ENCODE data around the gene AAMDC.
"Not testable (repeated sequence)": the region's sequence is repeated elsewhere in the genome, so short reads cannot be mapped to it uniquely, and the experiment has no call there.

Gene AAMDC

GRCh38 chr11:77851503-77851902, 30.6 kb downstream of the AAMDC start:
- no peak overlapping the region for H3K4me3 ChIP-seq (ENCODE audit: low read length)
- no peak for TF ChIP-seq ZNF274 (IDR thresholded peaks at IDR 0.05; ENCODE audit: low read depth, low read length)

- no peak overlapping the region for H3K4me3 ChIP-seq (ENCODE audit: low read length)
- no peak for TF ChIP-seq ZNF274 (IDR thresholded peaks at IDR 0.05; ENCODE audit: low read depth, low read length)
Measured at GRCh38 chr11:77854838-77855237, 33.9 kb downstream of the AAMDC start.

GRCh38 chr11:77857906-77858457, 37.0 kb downstream of the AAMDC start:
- H3K4me3 ChIP-seq (ENCODE audit: low read length): not testable (repeated sequence)

GRCh38 chr11:77861444-77861843, 40.5 kb downstream of the AAMDC start:
- not testable (repeated sequence) for H3K4me3 ChIP-seq (ENCODE audit: low read length)

GRCh38 chr11:77865805-77866204, 44.9 kb downstream of the AAMDC start:
- TF ChIP-seq ZNF274 (IDR thresholded peaks at IDR 0.05; ENCODE audit: low read depth, low read length): no peak
- no peak overlapping the region for H3K4me3 ChIP-seq (ENCODE audit: low read length)

- H3K4me3 ChIP-seq (ENCODE audit: low read length): no peak overlapping the region
- TF ChIP-seq ZNF274 (IDR thresholded peaks at IDR 0.05; ENCODE audit: low read depth, low read length): no peak
Measured at GRCh38 chr11:77866336-77866735, 45.4 kb downstream of the AAMDC start.

GRCh38 chr11:77868744-77869143, 47.8 kb downstream of the AAMDC start:
- no peak for TF ChIP-seq ZNF274 (IDR thresholded peaks at IDR 0.05; ENCODE audit: low read depth, low read length)

GRCh38 chr11:77871855-77872254, 50.9 kb downstream of the AAMDC start:
- TF ChIP-seq ZNF274 (IDR thresholded peaks at IDR 0.05; ENCODE audit: low read depth, low read length): no peak

More at GRCh38 chr11:77868744-77869143, 47.8 kb downstream of the AAMDC start:
- H3K4me3 ChIP-seq (ENCODE audit: low read length): no peak overlapping the region

GRCh38 chr11:77873345-77873744, 52.4 kb downstream of the AAMDC start:
- no peak overlapping the region for H3K4me3 ChIP-seq (ENCODE audit: low read length)
- no peak for TF ChIP-seq ZNF274 (IDR thresholded peaks at IDR 0.05; ENCODE audit: low read depth, low read length)

More at GRCh38 chr11:77871855-77872254, 50.9 kb downstream of the AAMDC start:
- H3K4me3 ChIP-seq (ENCODE audit: low read length): no peak overlapping the region

- H3K4me3 ChIP-seq (ENCODE audit: low read length): no peak overlapping the region
Measured at GRCh38 chr11:77874206-77874605, 53.3 kb downstream of the AAMDC start.

GRCh38 chr11:77876045-77876444, 55.1 kb downstream of the AAMDC start:
- no peak for TF ChIP-seq ZNF274 (IDR thresholded peaks at IDR 0.05; ENCODE audit: low read depth, low read length)
- no peak overlapping the region for H3K4me3 ChIP-seq (ENCODE audit: low read length)

More at GRCh38 chr11:77874206-77874605, 53.3 kb downstream of the AAMDC start:
- no peak for TF ChIP-seq ZNF274 (IDR thresholded peaks at IDR 0.05; ENCODE audit: low read depth, low read length)

- H3K4me3 ChIP-seq (ENCODE audit: low read length): not testable (repeated sequence)
Measured at GRCh38 chr11:77878247-77878646, 57.3 kb downstream of the AAMDC start.

GRCh38 chr11:77879218-77879617, 58.3 kb downstream of the AAMDC start:
- no peak overlapping the region; the same call in 1 of the 2 replicates for H3K4me3 ChIP-seq (ENCODE audit: low read length)
- no peak for TF ChIP-seq ZNF274 (IDR thresholded peaks at IDR 0.05; ENCODE audit: low read depth, low read length)

GRCh38 chr11:77882396-77882795, 61.5 kb downstream of the AAMDC start:
- H3K4me3 ChIP-seq (ENCODE audit: low read length): no peak overlapping the region
- no peak for TF ChIP-seq ZNF274 (IDR thresholded peaks at IDR 0.05; ENCODE audit: low read depth, low read length)

GRCh38 chr11:77883775-77884174, 62.8 kb downstream of the AAMDC start:
- TF ChIP-seq ZNF274 (IDR thresholded peaks at IDR 0.05; ENCODE audit: low read depth, low read length): no peak
- H3K4me3 ChIP-seq (ENCODE audit: low read length): no peak overlapping the region

GRCh38 chr11:77884186-77884828, 63.4 kb downstream of the AAMDC start:
- no peak for TF ChIP-seq ZNF274 (IDR thresholded peaks at IDR 0.05; ENCODE audit: low read depth, low read length)
- H3K4me3 ChIP-seq (ENCODE audit: low read length): no peak overlapping the region

Measured in GM08714 (cell line).